Ramos (cell line): ENCODE measurements around the gene NEUROD4.
"Not testable (repeated sequence)": the region's sequence is repeated elsewhere in the genome, so short reads cannot be mapped to it uniquely, and the experiment has no call there.

Source experiments
- in situ Hi-C: fragments of 300-500 bp; cut with MboI; formaldehyde crosslinking; loops from one replicate; pipeline ENCODE4 v1.14.3; 2022; ENCODE audit warnings: low sequenced_read_pairs; ENCODE audit not compliant: unreplicated experiment

Gene NEUROD4, protein sequence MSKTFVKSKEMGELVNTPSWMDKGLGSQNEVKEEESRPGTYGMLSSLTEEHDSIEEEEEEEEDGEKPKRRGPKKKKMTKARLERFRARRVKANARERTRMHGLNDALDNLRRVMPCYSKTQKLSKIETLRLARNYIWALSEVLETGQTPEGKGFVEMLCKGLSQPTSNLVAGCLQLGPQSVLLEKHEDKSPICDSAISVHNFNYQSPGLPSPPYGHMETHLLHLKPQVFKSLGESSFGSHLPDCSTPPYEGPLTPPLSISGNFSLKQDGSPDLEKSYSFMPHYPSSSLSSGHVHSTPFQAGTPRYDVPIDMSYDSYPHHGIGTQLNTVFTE

DNA sequence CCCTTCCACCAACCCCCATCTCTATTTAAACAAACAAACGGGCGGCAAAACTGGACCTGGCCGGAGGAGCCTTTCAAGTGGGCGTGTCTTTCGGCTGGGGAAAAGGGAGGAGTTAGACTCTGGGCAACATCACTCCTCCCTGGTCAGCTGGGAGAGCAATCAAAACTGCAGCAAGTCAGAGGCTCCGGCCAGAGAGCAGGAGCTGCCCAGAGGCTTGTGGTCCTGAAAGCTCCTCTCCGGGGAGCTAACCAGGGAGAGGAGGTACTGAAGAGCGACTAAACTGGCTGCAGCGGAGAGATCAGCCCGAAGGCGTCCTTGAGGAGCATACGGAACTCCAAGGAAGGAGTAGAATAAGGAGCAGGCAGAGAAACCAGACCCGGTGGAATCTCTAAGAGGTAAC, at the start of gene NEUROD4:
NEUROD4 (plus strand) TSS at position 191 of the 400 bp plus-strand sequence. CDS start 6,466 bp downstream, outside the sequence.
- in situ Hi-C loops, result no loop called here

DNA sequence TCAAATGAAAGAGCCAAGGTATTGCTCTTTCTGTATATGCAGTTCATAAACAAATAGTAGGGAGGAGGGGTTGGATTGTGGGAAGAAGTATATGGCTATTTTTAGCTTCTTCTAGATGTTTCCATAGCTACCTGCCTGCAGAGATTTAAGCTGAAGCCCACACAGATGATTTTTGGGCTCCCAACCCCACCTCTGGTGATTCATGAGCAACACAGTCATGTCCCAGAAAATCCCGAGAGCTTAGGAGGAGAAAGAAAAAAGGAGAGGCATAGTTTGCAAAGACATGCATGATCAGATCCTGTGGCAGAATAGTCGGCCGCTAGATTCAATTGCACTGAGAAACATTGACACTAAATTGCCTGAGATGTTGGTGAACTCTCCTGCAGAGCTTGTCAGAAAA, 49.0 kb upstream of the NEUROD4 start:
- in situ Hi-C loops, result loop anchor here (25.0 kb wide), 1 partner anchor 233 kb away; no protein-coding TSS in a partner anchor

DNA sequence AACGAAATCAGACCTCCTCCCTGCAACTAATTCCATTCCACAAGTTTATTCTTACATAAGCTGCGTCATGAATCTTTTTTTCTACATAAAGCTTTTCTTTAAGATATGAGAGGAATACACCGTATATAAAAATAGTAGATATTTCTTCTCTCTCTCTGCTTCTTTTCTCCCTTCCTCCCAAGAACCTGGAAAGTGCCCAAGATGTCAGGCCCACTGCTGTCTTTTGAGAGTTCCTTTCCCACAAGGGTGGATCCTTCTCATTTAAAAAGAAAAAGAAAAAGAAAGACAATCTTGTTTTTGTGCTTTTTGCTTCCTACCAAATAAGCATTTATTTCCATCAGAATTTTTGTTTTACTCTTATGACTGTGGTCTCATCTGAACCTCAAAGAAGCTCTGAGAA, 46.2 kb upstream of the NEUROD4 start:
- in situ Hi-C loops, result loop anchor here (25.0 kb wide), 1 partner anchor 236 kb away; no protein-coding TSS in a partner anchor

DNA sequence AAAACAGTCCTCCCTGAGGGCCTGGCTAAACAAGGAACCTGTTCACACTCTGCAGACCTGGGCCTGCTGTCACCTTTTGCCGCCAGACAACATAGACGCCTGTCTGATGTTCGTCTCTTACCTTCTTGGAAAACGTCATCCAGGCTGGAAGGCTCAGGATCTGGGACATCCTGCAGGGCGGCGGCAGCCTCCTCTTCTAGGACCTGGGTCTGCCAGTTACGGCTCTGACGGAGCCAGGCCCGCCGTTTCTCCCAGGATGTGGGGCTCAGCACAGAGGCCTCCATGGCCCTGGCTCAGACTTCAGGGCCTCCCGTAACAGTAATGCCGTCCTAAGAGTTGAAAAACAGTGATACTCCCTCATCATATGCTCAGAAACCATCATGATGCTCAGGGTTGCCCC, 45.5 kb upstream of the NEUROD4 start:
- in situ Hi-C loops, result loop anchor here (25.0 kb wide), 1 partner anchor 237 kb away; no protein-coding TSS in a partner anchor

DNA sequence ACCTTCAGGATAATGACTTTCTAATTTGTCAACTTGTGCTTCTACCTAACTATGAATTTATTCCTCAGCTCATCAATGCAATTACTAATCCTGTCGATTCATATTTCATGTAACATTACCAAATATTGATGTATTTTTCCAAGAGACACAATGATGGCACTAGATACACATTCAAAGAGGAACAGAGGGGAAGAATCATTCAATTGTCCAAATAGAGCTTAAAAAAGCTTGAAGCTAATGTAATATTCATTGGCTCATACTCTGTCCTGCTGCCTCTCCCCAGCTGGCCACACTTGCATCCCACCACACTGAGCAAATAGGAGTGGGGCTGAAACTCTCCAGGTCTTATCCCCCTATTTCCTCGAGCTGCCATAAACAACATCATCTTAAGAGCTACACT, 44.5 kb upstream of the NEUROD4 start:
- in situ Hi-C loops, result no loop called here

DNA sequence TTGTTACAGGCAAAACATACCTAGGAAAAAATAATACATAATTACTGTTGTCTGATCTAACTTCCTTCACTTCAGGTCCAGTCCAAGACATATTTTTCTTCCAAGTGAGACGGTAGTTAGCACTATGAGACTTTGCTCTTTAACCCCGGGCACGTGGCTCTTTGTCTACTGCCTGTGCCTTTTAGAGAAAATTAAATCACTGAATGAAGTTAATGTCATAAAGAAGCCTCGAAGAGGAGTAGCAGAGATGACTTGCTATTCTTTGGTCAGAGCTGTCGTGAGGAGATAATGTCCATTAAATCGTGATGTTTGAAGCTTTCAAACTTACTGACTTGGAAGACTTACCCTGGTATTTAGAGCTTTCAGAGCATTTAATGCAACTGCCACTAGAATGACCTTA, 43.9 kb upstream of the NEUROD4 start:
- in situ Hi-C loops, result no loop called here

DNA sequence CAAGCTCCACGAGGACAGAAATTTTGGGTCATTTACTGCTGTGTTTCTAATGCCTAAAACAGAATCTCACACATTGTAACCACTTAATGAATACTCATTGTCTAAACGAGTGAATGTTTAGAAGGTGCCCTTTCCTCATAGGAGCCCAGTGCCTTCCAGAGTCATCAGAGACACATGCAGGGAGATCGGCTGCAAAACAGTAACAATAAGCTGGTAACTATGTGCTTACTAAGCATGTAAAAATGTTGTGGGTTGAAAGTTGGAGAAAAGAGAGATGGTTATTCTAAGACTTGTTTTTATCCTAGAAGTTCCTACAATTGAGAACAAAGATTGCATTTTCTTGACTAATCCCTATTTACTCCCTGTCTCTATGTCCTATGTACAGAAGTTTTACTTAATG, 42.6 kb upstream of the NEUROD4 start:
- in situ Hi-C loops, result no loop called here

DNA sequence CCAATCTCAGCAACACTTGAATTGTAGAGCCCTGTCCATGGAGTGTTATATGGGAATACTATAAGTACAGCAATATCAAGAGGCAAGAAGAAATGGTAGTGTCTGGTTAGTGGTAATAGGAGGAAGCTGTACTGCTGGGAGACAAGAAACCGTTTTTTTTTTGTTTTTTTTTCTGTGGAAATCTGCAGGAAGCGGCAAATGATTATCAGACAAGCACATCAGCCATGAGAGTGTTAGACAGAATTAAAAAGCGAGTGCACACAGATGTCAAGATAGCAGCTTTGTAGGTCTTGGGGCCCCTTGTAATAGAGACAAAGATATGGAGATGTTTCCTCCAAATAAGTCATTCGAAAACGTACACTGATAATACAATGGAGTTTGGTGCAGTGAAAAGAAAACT, 41.9 kb upstream of the NEUROD4 start:
- in situ Hi-C loops, result no loop called here

DNA sequence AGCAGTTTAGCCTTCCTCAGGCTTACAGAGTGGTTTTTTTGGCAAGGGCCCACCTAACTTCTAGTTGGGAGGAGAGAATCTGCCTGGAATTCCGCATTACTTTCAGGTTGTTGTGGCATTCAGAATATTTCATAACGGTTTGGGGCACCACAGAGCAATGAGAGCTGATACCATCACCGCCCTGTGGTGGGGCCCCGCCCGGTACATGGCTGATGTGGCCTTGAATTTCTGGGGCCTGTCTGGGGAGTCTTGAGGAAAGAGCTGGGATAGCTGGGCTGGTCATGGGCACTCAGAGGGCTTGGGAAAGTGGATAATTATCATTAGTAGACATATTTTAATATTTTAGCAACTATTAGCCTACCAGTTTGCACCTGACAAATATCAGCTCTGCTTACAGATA, 39.4 kb upstream of the NEUROD4 start:
- in situ Hi-C loops, result no loop called here

DNA sequence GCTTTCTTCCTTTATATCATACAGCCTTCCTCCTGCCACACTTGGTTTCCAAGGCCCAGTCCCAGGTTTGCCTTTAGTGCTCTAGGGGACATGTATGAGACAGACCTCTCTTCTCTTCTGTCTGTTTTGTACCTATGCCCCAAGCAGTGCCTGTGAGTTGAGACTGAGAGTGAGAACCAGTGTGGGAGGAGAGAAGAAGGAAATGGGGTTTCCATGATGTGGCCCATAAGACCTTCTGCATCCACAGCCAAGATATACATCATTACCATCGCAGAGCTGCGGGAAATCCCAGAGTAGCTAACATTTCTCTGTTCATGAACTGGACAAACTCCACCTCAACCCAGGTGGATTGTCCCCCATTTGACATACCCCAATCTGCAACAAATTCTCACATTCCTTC, 38.0 kb upstream of the NEUROD4 start:
- in situ Hi-C loops, result no loop called here

DNA sequence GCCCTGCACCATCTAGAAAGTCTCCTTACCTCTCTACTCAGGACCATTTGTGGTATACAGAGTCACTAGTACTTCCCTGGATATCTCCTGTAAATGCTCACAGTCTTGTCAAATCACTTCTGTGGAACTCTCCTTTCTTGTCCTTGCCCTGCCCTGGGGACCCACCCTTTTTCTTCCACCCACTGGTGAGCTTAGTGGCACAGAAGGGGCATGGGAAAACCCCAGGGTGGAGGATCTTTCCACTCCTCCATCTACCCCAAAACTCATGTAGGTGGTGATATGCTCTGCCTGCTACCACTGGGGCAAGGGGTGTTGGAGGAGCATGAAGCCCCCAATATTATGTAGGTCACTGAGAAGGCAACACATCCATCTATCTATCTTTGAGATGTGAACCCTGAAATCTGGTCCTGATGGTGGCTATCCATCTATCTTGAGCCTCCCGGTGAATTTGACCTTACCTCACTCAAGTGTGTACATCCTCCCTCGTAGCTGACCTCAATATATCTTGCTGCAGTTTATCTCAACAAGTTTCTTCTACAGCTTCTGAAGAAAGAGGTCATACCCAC, 36.2 kb upstream of the NEUROD4 start:
- in situ Hi-C loops, result no loop called here

DNA sequence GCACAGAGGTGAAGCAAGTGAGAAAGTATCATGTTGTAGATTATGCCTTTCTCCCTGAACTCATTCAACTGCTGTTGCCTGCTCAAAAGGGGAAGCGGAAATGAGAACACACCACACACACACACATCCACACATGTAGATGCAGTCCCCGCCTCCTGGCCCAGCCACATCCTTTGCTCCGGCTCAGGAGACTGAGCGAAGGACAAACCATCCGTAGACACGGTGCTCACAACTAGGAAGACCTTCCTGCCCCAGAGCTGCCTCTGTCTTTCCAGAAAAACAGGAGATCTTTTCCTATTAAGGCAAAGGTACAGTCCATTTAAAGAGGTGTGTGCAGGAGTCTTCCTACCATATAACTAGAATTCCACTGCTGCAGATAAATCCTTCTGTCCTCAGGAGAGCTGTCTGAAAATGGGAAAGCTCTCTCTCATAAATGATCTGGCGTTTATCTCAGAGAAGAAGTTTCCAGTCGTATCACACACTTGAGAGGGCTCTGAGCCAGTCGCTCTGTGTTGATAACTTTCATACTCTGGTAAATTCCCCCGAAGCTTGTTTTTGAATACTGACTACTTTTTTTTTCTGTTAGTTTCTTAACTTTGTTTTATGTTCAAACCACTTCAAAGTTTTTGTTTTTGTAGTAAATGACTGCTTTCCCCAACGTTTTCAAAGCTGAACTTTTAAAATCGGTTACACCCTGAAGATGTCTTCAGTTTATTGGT, 35.0 kb upstream of the NEUROD4 start, which contains the start of gene TESPA1:
TESPA1 (minus strand) TSS at position 105 of the 719 bp plus-strand sequence. CDS start 10,200 bp downstream, outside the sequence.
- in situ Hi-C loops, result no loop called here

DNA sequence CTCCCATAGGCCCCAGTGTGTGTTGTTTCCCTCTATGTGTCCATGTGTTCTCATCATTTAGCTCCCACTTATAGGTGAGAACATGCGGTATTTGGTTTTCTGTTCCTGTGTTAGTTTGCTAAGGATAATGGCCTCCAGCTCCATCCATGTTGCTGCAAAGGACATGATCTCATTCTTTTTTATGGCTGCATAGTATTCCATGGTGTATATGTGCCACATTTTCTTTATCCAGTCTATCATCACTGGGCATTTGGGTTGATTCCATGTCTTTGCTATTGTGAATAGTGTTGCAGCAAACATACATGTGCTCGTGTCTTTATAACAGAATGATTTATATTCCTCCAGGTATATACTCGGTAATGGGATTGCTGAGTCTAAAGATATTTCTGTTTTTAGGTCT, 33.0 kb upstream of the NEUROD4 start:
- in situ Hi-C loops, result not testable (repeated sequence)

DNA sequence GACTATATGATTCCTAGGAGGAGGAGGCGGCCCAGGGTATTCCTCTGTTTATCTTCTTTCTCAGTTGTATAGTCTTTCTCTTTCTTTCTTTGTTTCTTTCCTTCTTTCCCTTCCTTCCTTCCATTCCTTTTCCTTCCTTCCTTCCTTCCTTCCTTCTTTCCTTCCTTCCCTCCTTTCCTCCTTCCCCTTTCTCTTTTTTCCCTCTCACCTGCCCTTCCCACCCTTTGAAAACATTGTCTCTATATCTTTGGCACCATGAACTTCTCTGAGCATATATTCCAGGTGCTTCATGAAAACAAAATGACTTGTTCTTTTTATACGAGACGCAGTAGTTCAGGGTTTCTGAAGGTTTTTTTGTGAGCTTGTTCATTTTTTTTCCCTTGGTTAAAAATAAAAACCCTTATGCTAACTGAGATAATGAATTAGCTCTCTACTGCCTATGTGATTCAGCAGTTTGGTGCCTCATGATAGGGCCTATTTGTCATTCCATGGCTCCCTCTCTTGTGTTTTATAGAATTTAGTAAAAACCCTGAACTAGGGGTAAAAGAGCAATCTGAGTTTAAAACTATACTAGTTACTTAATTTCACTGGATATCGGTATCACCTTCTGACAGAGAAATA, 32.1 kb upstream of the NEUROD4 start:
- in situ Hi-C loops, result no loop called here

DNA sequence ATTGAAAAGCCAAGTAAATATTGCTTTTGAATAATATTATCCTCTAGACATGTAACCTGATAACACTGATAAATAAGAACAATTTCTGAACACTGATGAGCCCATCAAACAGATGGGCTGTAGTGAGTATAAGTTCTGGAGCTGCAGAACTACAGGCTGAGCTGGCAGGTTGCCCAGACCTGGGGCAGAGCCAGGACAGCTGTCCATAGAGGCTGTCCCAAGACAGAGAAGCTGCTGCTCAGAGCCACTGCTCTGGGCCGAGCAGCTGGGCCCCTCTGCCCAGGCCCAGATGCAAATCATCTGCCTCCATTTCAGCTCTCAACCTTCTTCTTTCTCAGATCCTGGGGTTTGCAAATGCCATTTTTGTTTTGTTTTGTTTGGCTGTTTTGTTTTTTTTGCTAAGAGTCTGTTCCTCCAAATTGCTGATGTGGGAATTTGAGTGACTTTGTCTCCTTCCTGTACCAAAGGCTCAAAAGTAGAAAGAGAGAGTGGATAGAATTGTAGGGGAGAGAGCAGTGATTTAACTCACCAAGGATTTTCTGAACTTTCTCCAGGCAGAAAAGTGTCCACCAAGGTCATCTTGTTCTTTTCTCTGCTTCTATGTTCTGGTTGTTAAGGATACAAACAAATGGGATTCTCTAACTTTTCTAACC, 31.2 kb upstream of the NEUROD4 start:
- in situ Hi-C loops, result no loop called here

DNA sequence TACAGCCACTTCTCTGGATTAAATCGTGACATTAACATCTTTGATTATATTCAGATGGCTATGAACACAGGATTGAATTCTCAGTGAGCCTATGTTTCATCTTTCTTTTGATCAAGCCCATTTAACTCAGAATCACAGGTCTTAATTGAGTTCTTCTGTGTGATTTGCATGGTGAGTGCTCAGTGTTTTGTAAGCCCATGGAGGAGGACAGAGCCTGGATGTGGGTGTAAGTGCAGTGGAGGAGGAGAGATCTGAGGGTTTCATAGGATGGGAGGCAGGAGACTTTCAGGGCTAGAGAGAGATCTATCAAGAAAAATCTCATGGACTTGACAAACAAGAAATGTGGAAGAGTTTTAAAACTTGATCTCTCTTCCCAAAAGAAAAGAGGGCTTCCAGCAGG, 29.9 kb upstream of the NEUROD4 start:
- in situ Hi-C loops, result loop anchor here (5.0 kb wide), 1 partner anchor 82 kb away; no protein-coding TSS in a partner anchor

DNA sequence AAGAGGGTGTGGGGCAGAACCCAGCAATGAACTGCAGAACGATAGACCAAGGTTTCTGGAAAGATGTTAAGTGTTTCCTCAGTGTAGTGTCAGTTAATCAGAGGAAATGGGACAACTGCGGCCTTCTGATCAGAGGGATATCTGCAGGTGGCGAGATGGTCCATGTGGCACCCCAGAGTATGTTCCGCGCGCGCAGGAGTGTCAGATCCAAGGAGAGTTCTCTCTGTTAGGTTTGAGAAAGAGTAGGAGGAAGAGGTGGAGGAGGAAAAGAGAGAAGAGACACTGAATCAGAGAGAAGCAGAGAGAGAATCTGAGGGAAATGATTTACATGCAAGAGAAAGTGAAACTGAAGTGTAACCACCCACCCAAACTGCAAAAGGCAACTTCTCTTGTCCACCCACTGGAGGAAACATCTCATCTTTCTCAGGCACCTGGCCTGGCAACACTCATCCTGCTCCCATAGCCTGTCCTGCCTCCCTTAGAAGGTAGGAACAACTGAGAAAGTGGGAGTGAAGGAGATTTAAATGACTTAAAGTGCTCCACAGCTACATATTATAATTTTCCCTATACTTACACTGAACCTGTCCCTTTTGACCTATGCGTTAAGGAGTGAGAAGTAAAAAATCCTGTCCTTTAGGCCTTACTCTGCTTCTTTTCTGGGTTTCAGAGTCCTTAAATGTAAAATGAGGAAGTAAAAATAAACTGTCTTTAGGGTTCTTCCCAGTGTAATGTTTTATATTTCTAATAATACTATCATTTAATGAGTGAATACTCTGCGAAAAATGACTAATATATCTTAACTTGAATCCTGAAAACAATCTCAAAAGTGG, 28.4 kb upstream of the NEUROD4 start:
- in situ Hi-C loops, result loop anchor here (5.0 kb wide), 1 partner anchor 81 kb away; no protein-coding TSS in a partner anchor

DNA sequence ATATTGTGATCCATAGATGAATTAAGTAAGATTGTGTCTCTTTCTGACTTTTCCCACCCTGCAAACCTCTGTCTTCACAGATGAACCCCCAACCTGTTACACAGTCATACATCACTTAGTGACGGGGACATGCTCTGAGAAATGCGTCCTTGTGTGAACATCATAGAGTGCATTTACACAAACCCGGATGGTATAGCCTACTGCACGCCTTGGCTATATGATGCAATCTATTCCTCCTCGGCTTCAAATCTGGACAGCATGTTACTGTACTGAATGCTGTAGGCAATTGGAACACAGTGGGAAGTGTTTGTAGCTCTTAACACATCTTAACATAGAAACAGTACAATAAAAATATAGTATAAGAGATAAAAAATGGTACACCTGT, 27.8 kb upstream of the NEUROD4 start:
- in situ Hi-C loops, result loop anchor here (5.0 kb wide), 1 partner anchor 80 kb away; no protein-coding TSS in a partner anchor

DNA sequence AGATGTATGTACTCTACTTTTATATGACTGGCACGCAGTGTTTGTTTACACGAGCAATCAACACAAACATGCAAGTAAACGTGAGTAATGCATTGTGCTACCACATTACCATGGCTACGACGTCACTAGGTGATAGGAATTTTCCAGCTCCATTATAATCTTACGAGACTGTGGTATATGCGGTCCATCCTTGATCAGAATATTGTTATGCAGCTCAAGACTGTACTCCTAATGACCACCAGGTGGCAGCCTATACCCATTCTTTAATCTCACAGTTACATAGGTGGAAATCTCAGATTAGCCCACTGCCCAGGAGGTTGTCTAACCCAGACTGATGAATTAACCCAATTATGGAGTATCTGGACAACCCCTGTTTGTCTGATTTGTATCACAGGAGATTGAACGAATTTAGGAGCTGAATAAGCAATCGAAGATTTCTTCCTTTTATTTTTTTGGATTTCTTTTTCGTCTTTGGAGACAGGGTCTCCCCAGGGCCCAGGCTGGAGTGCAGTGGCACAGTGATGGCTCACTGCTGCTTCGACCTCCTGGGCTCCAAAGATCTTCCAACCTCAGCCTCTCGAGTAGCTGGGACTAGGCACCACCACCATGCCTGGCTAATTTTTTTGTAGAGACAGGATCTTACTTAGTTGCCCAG, 26.5 kb upstream of the NEUROD4 start:
- in situ Hi-C loops, result loop anchor here (5.0 kb wide), 1 partner anchor 79 kb away; no protein-coding TSS in a partner anchor
